ENCODE results near the gene EIF2D. TPM values are rescaled to one million over a fixed set of nuclear protein-coding genes. Genes with fewer than 3 reads are reported as not detected.
A peak's percentile ranks its signal among the peaks of the same experiment; 100 is the strongest.

Gene EIF2D
- total and polyA plus RNA-seq, 2 of the 8 experiments (the other 6 are each of a cell fraction or from before 2014, with no cell fraction given): 36.1 to 37.1 TPM

DNA sequence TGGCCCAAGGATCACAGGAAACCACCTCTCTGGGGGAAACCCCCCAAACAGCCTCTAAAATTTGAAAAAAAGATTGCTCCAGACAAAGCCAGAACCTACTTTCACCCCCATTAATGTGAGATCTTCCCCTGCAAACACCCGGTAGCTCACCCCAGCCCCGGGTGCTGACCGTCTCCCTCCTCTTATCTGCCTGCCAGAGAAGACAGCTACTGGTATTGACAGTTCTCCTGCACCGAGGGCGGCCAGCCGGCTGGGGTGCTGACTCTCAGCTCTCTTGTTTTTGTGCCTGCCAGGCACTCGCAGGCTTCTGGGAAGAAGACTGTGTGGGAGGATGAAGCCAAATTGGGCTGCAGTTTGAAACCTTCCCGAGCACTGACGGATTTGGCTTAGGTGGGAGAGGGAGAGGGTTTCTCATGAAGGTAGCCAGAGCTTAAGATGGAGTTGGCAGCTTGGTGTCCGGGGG is 56.8 kb downstream of the EIF2D start:
- POLR2A ChIA-PET (ENCODE audit: partially characterized antibody): no interaction called here
- no peak overlapping the region for H3K4ac ChIP-seq (replicated peaks; ENCODE audit: insufficient read length, low read depth, low read length)
- TF ChIP-seq SP2 (IDR thresholded peaks at IDR 0.05; ENCODE audit: low read length): no peak
- no peak for TF ChIP-seq HDAC6 (IDR thresholded peaks at IDR 0.05; ENCODE audit: low read depth, low read length)
- TF ChIP-seq YY1 (IDR thresholded peaks at IDR 0.05; ENCODE audit: low read depth, low read length): no peak
- no peak for TF ChIP-seq ASH2L (IDR thresholded peaks at IDR 0.05; ENCODE audit: low read length)
- TF ChIP-seq KDM1A (IDR thresholded peaks at IDR 0.05; ENCODE audit: borderline replicate concordance, low read length): no peak
- TF ChIP-seq ZNF274 (IDR thresholded peaks at IDR 0.05; ENCODE audit: borderline replicate concordance, extremely low read depth, low read length): no peak
- no peak for TF ChIP-seq SIRT6 (IDR thresholded peaks at IDR 0.05; ENCODE audit: low read length)
- no peak for TF ChIP-seq POLR2A (IDR thresholded peaks at IDR 0.05; ENCODE audit: control extremely low read depth in 1 of 2, low read depth in 2 of 2, low read length in 2 of 2)

More for the DNA sequence above, 56.8 kb downstream of the EIF2D start:
- H3K79me1 ChIP-seq (ENCODE audit: low read depth, low read length): no peaks in the 10 kb centered on the region
- no peak overlapping the region for H2BK120ac ChIP-seq (replicated peaks; ENCODE audit: low read depth, low read length)
- H3K36me3 ChIP-seq (ENCODE audit: control insufficient read depth in 2 of 4, insufficient read depth in 4 of 4, low read length in 3 of 4): no peaks in the 10 kb centered on the region
- 0 out of 2 replicates have a peak overlapping the region, but pooled peaks have one; percentile 34 for H2BK20ac ChIP-seq (ENCODE audit: low read length)
- no peaks in the 10 kb centered on the region for H4K20me1 ChIP-seq (replicated peaks in 1 of 2; ENCODE audit: control insufficient read depth in 1 of 2, insufficient read depth in 2 of 2, low read length in 2 of 2)
- no peak overlapping the region for H4K5ac ChIP-seq (ENCODE audit: insufficient read length, low read depth, low read length)
- no peaks in the 10 kb centered on the region for H3K9me3 ChIP-seq (ENCODE audit: insufficient read depth in 2 of 2, low read depth in 1 of 2, low read length in 1 of 2)
- H2BK15ac ChIP-seq (ENCODE audit: low read length): 0 out of 2 replicates have a peak overlapping the region, but pooled peaks have one; percentile 46
- no peak overlapping the region for H3K23ac ChIP-seq (ENCODE audit: insufficient read length)
- DNase-seq (ENCODE audit: low read depth in 1 of 2, low spot score in 2 of 2) (no peak), FAIRE-seq (no peak)
- H4K8ac ChIP-seq (ENCODE audit: extremely low read depth, insufficient read depth, low read length): no peak overlapping the region
- H3K56ac ChIP-seq (replicated peaks; ENCODE audit: insufficient read length, low read depth, low read length): no peak overlapping the region
- no peak overlapping the region for H4K91ac ChIP-seq (replicated peaks; ENCODE audit: insufficient read length, low read length)
- H3K4me1 ChIP-seq (replicated peaks in 1 of 4; ENCODE audit: control insufficient read depth in 3 of 4, insufficient read depth in 4 of 4, low read length in 3 of 4): peaks cover 4 to 7% (median 5%) of the 10 kb centered on the region in 4 experiments; a peak in 6 of 7 replicates
- H3K79me2 ChIP-seq (ENCODE audit: control insufficient read depth in 1 of 2, insufficient read depth in 2 of 2, low read length in 2 of 2): no peaks in the 10 kb centered on the region
- peaks cover 5% of the 10 kb centered on the region for H3K23me2 ChIP-seq (ENCODE audit: low read depth, low read length)
- no peak overlapping the region for H3K18ac ChIP-seq (ENCODE audit: extremely low read depth, low read length)
- no peak overlapping the region for H3K9ac ChIP-seq (replicated peaks in 1 of 4; ENCODE audit: extremely low read depth in 1 of 4, low read depth in 3 of 4, low read length in 3 of 4)
- H2AFZ ChIP-seq (ENCODE audit: low read length): no peak overlapping the region
- no peak overlapping the region for H3K4me3 ChIP-seq (ENCODE audit: extremely low read depth in 1 of 4, insufficient read depth in 2 of 4, low read depth in 3 of 4, low read length in 4 of 4)
- peaks cover 5 to 29% (median 19%) of the 10 kb centered on the region in 4 experiments for H3K27me3 ChIP-seq (replicated peaks in 1 of 4; ENCODE audit: control insufficient read depth in 3 of 4, extremely low read depth in 1 of 4, insufficient read depth in 3 of 4, low read length in 3 of 4)
- no peak overlapping the region for H2BK5ac ChIP-seq (ENCODE audit: low read depth, low read length)
- H2AK5ac ChIP-seq (ENCODE audit: low read depth, low read length): no peak overlapping the region
- H3K27ac ChIP-seq (ENCODE audit: low read depth, low read length): no peak overlapping the region
- WGBS, 2 experiments (ENCODE audit: extremely low coverage in 1 of 2, insufficient coverage in 1 of 2, insufficient read length in 1 of 2, insufficient replicate concordance in 2 of 2, low coverage in 1 of 2, low lambda C conversion rate in 2 of 2, missing lambda C conversion rate in 1 of 2): 77% methylated on average over 10 of the region's 10 CpGs; no CpG with 5 or more reads in 1 of the 2 experiments
- H3K14ac ChIP-seq (ENCODE audit: insufficient read length): no peak overlapping the region
- no peak overlapping the region; the same call in 1 of the 2 replicates for H2BK12ac ChIP-seq (ENCODE audit: low read depth, low read length)
- H3K4me2 ChIP-seq (ENCODE audit: insufficient read depth in 1 of 2, low read depth in 2 of 2, low read length in 2 of 2): no peak overlapping the region; a peak in 1 of 4 replicates
- CTCF ChIA-PET (ENCODE audit: partially characterized antibody): interaction anchor here (1.1 to 7.8 kb wide), 12 partner anchors 11 to 77 kb away, joined by 3 to 95 read pairs (median 7); no protein-coding TSS in a partner anchor

Measured in H1 (cell line).